Small intestine (tissue), 7 donors: Measurements from ENCODE around the gene ZNF511. TPM values are rescaled to one million over a fixed set of nuclear protein-coding genes. Genes with fewer than 3 reads are reported as not detected.

Experiments
- DNase-seq, 2 donors: peaks; one replicate each; pipeline versions ENCODE4 v3.0.0 to v3.0.0-alpha.2; 2013
- FAIRE-seq: peaks from 2 replicates; lab custom pipeline; 2012; peaks lifted over from hg19 to GRCh38; lab: Jason Lieb, UNC
- H3K27ac ChIP-seq, 3 donors: one replicate each; pipeline ENCODE4 v1.5.1; 2013; ENCODE audit warnings: low read length in 2 of 3, mild to moderate bottlenecking in 2 of 3, control low read depth in 1 of 3, inconsistent platforms in 1 of 3, low read depth in 1 of 3, moderate library complexity in 1 of 3
- H3K27me3 ChIP-seq, 3 donors: one replicate each; pipeline ENCODE4 v1.6.1; 2013; ENCODE audit warnings: low read length in 3 of 3, inconsistent platforms in 1 of 3; ENCODE audit not compliant: control insufficient read depth in 3 of 3, insufficient read depth in 3 of 3
- H3K36me3 ChIP-seq, 3 donors: one replicate each; pipeline ENCODE4 v1.6.1; 2013; ENCODE audit warnings: low read length in 3 of 3, inconsistent platforms in 1 of 3, low read depth in 1 of 3, mild to moderate bottlenecking in 1 of 3, moderate library complexity in 1 of 3; ENCODE audit not compliant: control insufficient read depth in 3 of 3, insufficient read depth in 2 of 3
- H3K4me1 ChIP-seq, 3 donors: one replicate each; pipeline ENCODE4 v1.6.1; 2013; ENCODE audit warnings: low read length in 2 of 3, inconsistent platforms in 1 of 3, low read depth in 1 of 3, mild to moderate bottlenecking in 1 of 3, moderate library complexity in 1 of 3; ENCODE audit not compliant: control insufficient read depth in 3 of 3, insufficient read depth in 2 of 3
- H3K4me3 ChIP-seq, 3 donors: one replicate each; pipeline ENCODE4 v1.5.1; 2013; ENCODE audit warnings: low read length in 3 of 3, control low read depth in 1 of 3, inconsistent platforms in 1 of 3, low read depth in 1 of 3, mild to moderate bottlenecking in 1 of 3, moderate library complexity in 1 of 3
- H3K9me3 ChIP-seq, 2 donors: one replicate each; pipeline ENCODE4 v1.6.1; 2013; ENCODE audit warnings: low read depth in 1 of 2, low read length in 1 of 2; ENCODE audit not compliant: control insufficient read depth in 2 of 2, insufficient read depth in 1 of 2
- WGBS, 3 donors: extraction: QIAGEN DNeasy Blood & Tissue Kit; methylation state at CpG; one replicate each; pipeline ENCODE4 v1.1.7; 2013; 5-methylcytosine and 5-hydroxymethylcytosine counted together
- polyA plus RNA-seq, 4 donors: library from polyadenylated mRNA; stranded (reverse) in 3 of 4; unstranded in 1 of 4; fragments of 200-250 nt in 3 of 4; fragments of 120-200 nt in 1 of 4; gene quantifications; one replicate each; pipeline versions ENCODE4 v1.2.1 to v1.2.3, GENCODE V29; 2013
- donor health status: healthy with polysubstance abuse.
- donor health status: control.
- donor health status: control.
- donor health status: Bipolar disorder and iron deficiency.
- donor health status: healthy.

ZNF511 gene
- polyA plus RNA-seq, 4 donors = 21.8 to 61.5 (median 48.8) TPM

GRCh38 chr10:133310789-133311188, 2.1 kb downstream of the ZNF511 start:
- Histone ChIP-seq H3K4me3 (no peak overlapping the region), H3K36me3 (peaks cover 0 to 40% (median 4%) of the 10 kb centered on the region in 3 donors), H3K27me3 (no peaks in the 10 kb centered on the region), H3K4me1 (peaks cover 0 to 12% (median 7%) of the 10 kb centered on the region in 3 donors), H3K9me3 (no peaks in the 10 kb centered on the region), H3K27ac (no peak overlapping the region)
- FAIRE-seq (no peak), DNase-seq (no peak)
- WGBS, 3 donors = 97 to 99% (median 98%) methylated on average over 8 of the region's 8 CpGs

- WGBS, 3 donors = 94 to 95% (median 94%) methylated on average over 10 of the region's 10 CpGs
- Histone ChIP-seq H3K4me3 (no peak overlapping the region), H3K36me3 (peaks cover 0 to 37% (median 4%) of the 10 kb centered on the region in 3 donors), H3K27ac (no peak overlapping the region), H3K4me1 (peaks cover 0 to 12% (median 7%) of the 10 kb centered on the region in 3 donors), H3K9me3 (no peaks in the 10 kb centered on the region), H3K27me3 (no peaks in the 10 kb centered on the region)
- FAIRE-seq = no peak
- DNase-seq = no peak
These were observed 2.9 kb downstream of the ZNF511 start for GRCh38 chr10:133311570-133311969.

- peaks cover 0 to 8% (median 2%) of the 10 kb centered on the region in 3 donors for H3K4me1 ChIP-seq
- H3K9me3 ChIP-seq = no peaks in the 10 kb centered on the region
- FAIRE-seq (no peak), DNase-seq (no peak)
- H3K36me3 ChIP-seq = peaks cover 0 to 37% (median 4%) of the 10 kb centered on the region in 3 donors
- no peak overlapping the region for H3K27ac ChIP-seq
- no peak overlapping the region for H3K4me3 ChIP-seq
- 89 to 94% (median 90%) methylated on average over 23 of the region's 23 CpGs for WGBS, 3 donors
- no peaks in the 10 kb centered on the region for H3K27me3 ChIP-seq
These were observed 3.5 kb downstream of the ZNF511 start for GRCh38 chr10:133312016-133312768.

GRCh38 chr10:133312769-133313145, 4.0 kb downstream of the ZNF511 start:
- DNase-seq (no peak), FAIRE-seq (no peak)
- H3K4me3 ChIP-seq = no peak overlapping the region
- H3K36me3 ChIP-seq = peaks cover 0 to 37% (median 4%) of the 10 kb centered on the region in 3 donors
- no peaks in the 10 kb centered on the region for H3K27me3 ChIP-seq
- H3K27ac ChIP-seq = no peak overlapping the region
- H3K9me3 ChIP-seq = no peaks in the 10 kb centered on the region
- H3K4me1 ChIP-seq = peaks cover 0 to 4% (median 0%) of the 10 kb centered on the region in 3 donors
- 89 to 94% (median 93%) methylated on average over 9 of the region's 9 CpGs for WGBS, 3 donors

- no peaks in the 10 kb centered on the region for H3K9me3 ChIP-seq
- H3K4me1 ChIP-seq = peaks cover 0 to 4% (median 0%) of the 10 kb centered on the region in 3 donors
- no peaks in the 10 kb centered on the region for H3K27me3 ChIP-seq
- FAIRE-seq (no peak), DNase-seq (no peak)
- H3K36me3 ChIP-seq = peaks cover 0 to 37% (median 4%) of the 10 kb centered on the region in 3 donors
- no peak overlapping the region for H3K27ac ChIP-seq
- WGBS, 3 donors = 81 to 87% (median 82%) methylated on average over 4 of the region's 4 CpGs
- no peak overlapping the region for H3K4me3 ChIP-seq
These were observed 4.5 kb downstream of the ZNF511 start for GRCh38 chr10:133313192-133313591.

- Histone ChIP-seq H3K4me1 (no peaks in the 10 kb centered on the region), H3K27ac (no peak overlapping the region), H3K9me3 (no peaks in the 10 kb centered on the region), H3K4me3 (no peak overlapping the region), H3K27me3 (peaks cover 0 to 6% (median 3%) of the 10 kb centered on the region in 3 donors), H3K36me3 (peaks cover 0 to 31% (median 4%) of the 10 kb centered on the region in 3 donors)
- 89 to 94% (median 90%) methylated on average over 12 of the region's 12 CpGs for WGBS, 3 donors
- DNase-seq (no peak), FAIRE-seq (no peak)
These were observed 6.2 kb downstream of the ZNF511 start for GRCh38 chr10:133314911-133315310.

- Histone ChIP-seq H3K9me3 (no peaks in the 10 kb centered on the region), H3K27ac (no peak overlapping the region), H3K4me1 (no peaks in the 10 kb centered on the region), H3K4me3 (no peak overlapping the region), H3K27me3 (peaks cover 0 to 6% (median 5%) of the 10 kb centered on the region in 3 donors), H3K36me3 (peaks cover 0 to 22% (median 4%) of the 10 kb centered on the region in 3 donors)
- WGBS, 3 donors = 80 to 84% (median 84%) methylated on average over 5 of the region's 5 CpGs
- no peak for DNase-seq
- FAIRE-seq = no peak
These were observed 7.1 kb downstream of the ZNF511 start for GRCh38 chr10:133315847-133316246.

GRCh38 chr10:133316266-133316665, 7.6 kb downstream of the ZNF511 start:
- peaks cover 0 to 21% (median 4%) of the 10 kb centered on the region in 3 donors for H3K36me3 ChIP-seq
- H3K27ac ChIP-seq = no peak overlapping the region
- no peaks in the 10 kb centered on the region for H3K4me1 ChIP-seq
- peaks cover 0 to 6% (median 5%) of the 10 kb centered on the region in 3 donors for H3K27me3 ChIP-seq
- FAIRE-seq = no peak
- WGBS, 3 donors = 90% methylated on average over 9 of the region's 9 CpGs
- no peak overlapping the region for H3K4me3 ChIP-seq
- no peaks in the 10 kb centered on the region for H3K9me3 ChIP-seq
- no peak for DNase-seq
